H9 (cell line): ENCODE results near the gene CCL17. TPM values are rescaled to one million over a fixed set of nuclear protein-coding genes. Genes with fewer than 3 reads are reported as not detected.
A peak's percentile ranks its signal among the peaks of the same experiment; 100 is the strongest.

ENCODE experiments used
- DNase-seq: peaks from one replicate; pipeline ENCODE4 v3.0.0-alpha.2; 2017
- H2AFZ ChIP-seq: one replicate; pipeline ENCODE4 v1.6.1; 2013; ENCODE audit warnings: mild to moderate bottlenecking, low read length, control low read depth, moderate library complexity
- H2AK5ac ChIP-seq: 2 replicates; pipeline ENCODE4 v1.6.1; 2013; ENCODE audit warnings: low read length, control low read depth, mixed read lengths; ENCODE audit not compliant: insufficient read length
- H2BK120ac ChIP-seq: one replicate; pipeline ENCODE4 v1.6.1; 2013; ENCODE audit warnings: low read depth, mild to moderate bottlenecking, low read length, control low read depth, inconsistent platforms; ENCODE audit not compliant: poor library complexity, severe bottlenecking
- H2BK12ac ChIP-seq: 2 replicates; pipeline ENCODE4 v1.6.1; 2013; ENCODE audit warnings: low read length, control low read depth, mixed read lengths, low read depth; ENCODE audit not compliant: insufficient read length
- H2BK15ac ChIP-seq: 2 replicates; pipeline ENCODE4 v1.6.1; 2013; ENCODE audit warnings: low read depth, low read length, control low read depth
- H2BK20ac ChIP-seq: one replicate; pipeline ENCODE4 v1.6.1; 2013; ENCODE audit warnings: low read depth, mild to moderate bottlenecking, low read length, control low read depth, inconsistent platforms; ENCODE audit not compliant: poor library complexity, severe bottlenecking
- H2BK5ac ChIP-seq: 2 replicates; pipeline ENCODE4 v1.6.1; 2013; ENCODE audit warnings: low read length, control low read depth, mixed read lengths; ENCODE audit not compliant: insufficient read length
- H3K14ac ChIP-seq: 2 replicates; pipeline ENCODE4 v1.6.1; 2013; ENCODE audit warnings: low read length, control low read depth; ENCODE audit not compliant: insufficient read depth
- H3K18ac ChIP-seq: 2 replicates; pipeline ENCODE4 v1.6.1; 2013; ENCODE audit warnings: low read depth, mild to moderate bottlenecking, mixed read lengths, low read length, control low read depth; ENCODE audit not compliant: insufficient read length
- H3K23ac ChIP-seq: 2 replicates; pipeline ENCODE4 v1.6.1; 2013; ENCODE audit warnings: low read length, control low read depth, mixed read lengths, low read depth; ENCODE audit not compliant: insufficient read length
- H3K23me2 ChIP-seq: 2 replicates; pipeline ENCODE4 v1.6.1; 2013; ENCODE audit warnings: low read depth, mild to moderate bottlenecking, mixed read lengths, low read length, control low read depth; ENCODE audit not compliant: insufficient read length, poor library complexity, severe bottlenecking
- H3K27ac ChIP-seq: 2 replicates; pipeline ENCODE4 v1.5.1; 2013; ENCODE audit warnings: low read length, control low read depth, mixed read lengths, low read depth; ENCODE audit not compliant: insufficient read length
- H3K27me3 ChIP-seq: 2 replicates; pipeline ENCODE4 v1.6.1; 2013; ENCODE audit warnings: low read length, control low read depth, inconsistent platforms; ENCODE audit not compliant: insufficient read depth
- H3K4ac ChIP-seq: 2 replicates; pipeline ENCODE4 v1.6.1; 2013; ENCODE audit warnings: low read depth, mild to moderate bottlenecking, control low read depth, inconsistent platforms, low read length, moderate library complexity
- H3K4me1 ChIP-seq: 2 replicates; pipeline ENCODE4 v1.6.1; 2013; ENCODE audit warnings: low read length, control low read depth, inconsistent platforms; ENCODE audit not compliant: insufficient read depth
- H3K4me2 ChIP-seq: 2 replicates; pipeline ENCODE4 v1.6.1; 2013; ENCODE audit warnings: low read length, control low read depth, mixed read lengths; ENCODE audit not compliant: insufficient read length, insufficient read depth
- H3K56ac ChIP-seq: 2 replicates; pipeline ENCODE4 v1.6.1; 2013; ENCODE audit warnings: low read depth, mild to moderate bottlenecking, mixed read lengths, low read length, control low read depth; ENCODE audit not compliant: insufficient read length
- H3K79me1 ChIP-seq: 2 replicates; pipeline ENCODE4 v1.6.1; 2013; ENCODE audit warnings: low read depth, mild to moderate bottlenecking, moderate library complexity, low read length, control low read depth, inconsistent platforms; ENCODE audit not compliant: insufficient read depth, poor library complexity, severe bottlenecking
- H3K79me2 ChIP-seq: 2 replicates; pipeline ENCODE4 v1.6.1; 2013; ENCODE audit warnings: low read length, control low read depth, inconsistent platforms; ENCODE audit not compliant: insufficient read depth
- H3K9ac ChIP-seq: 2 replicates; pipeline ENCODE4 v1.6.1; 2013; ENCODE audit warnings: low read length, control low read depth, mixed read lengths; ENCODE audit not compliant: insufficient read length; ENCODE audit errors: extremely low read depth
- H3K9me3 ChIP-seq: one replicate; pipeline ENCODE4 v1.6.1; 2013; ENCODE audit warnings: low read depth, low read length, inconsistent platforms; ENCODE audit not compliant: control insufficient read depth
- H3T11ph ChIP-seq: one replicate; pipeline ENCODE4 v1.6.1; 2013; ENCODE audit warnings: mild to moderate bottlenecking, low read length, control low read depth, inconsistent platforms
- H4K20me1 ChIP-seq: one replicate; pipeline ENCODE4 v1.6.1; 2013; ENCODE audit not compliant: control insufficient read depth, insufficient read length, insufficient read depth
- H4K5ac ChIP-seq: 2 replicates; pipeline ENCODE4 v1.6.1; 2013; ENCODE audit warnings: low read depth, mild to moderate bottlenecking, mixed read lengths, low read length, control low read depth; ENCODE audit not compliant: insufficient read length
- H4K8ac ChIP-seq: replicated peaks from 2 replicates; pipeline ENCODE4 v1.6.1; 2013; ENCODE audit warnings: low read length, control low read depth, mixed read lengths, low read depth; ENCODE audit not compliant: insufficient read length
- H4K91ac ChIP-seq: 2 replicates; pipeline ENCODE4 v1.6.1; 2013; ENCODE audit warnings: low read depth, mild to moderate bottlenecking, moderate library complexity, mixed read lengths, low read length, control low read depth; ENCODE audit not compliant: insufficient read length
- H3K27ac Mint-ChIP-seq, 3 experiments: 2 replicates in 2 of 3; 3 replicates in 1 of 3; pipeline ENCODE4 v1.8.0; 2020 to 2021; ENCODE audit warnings: mixed read lengths in 3 of 3, mild to moderate bottlenecking in 1 of 3, moderate library complexity in 1 of 3
- H3K27me3 Mint-ChIP-seq: 2 replicates; pipeline ENCODE4 v1.8.0; 2021; ENCODE audit warnings: low read depth, mild to moderate bottlenecking, moderate library complexity, mixed read lengths
- H3K36me3 Mint-ChIP-seq, 3 experiments: 2 replicates in 2 of 3; 3 replicates in 1 of 3; pipeline ENCODE4 v1.8.0; 2020 to 2021; ENCODE audit warnings: low read depth in 3 of 3, mixed read lengths in 3 of 3; ENCODE audit not compliant: insufficient read depth in 1 of 3
- H3K4me1 Mint-ChIP-seq, 2 experiments: 2 replicates each; pipeline ENCODE4 v1.8.0; 2020; ENCODE audit warnings: mixed read lengths in 2 of 2
- H3K4me3 Mint-ChIP-seq, 2 experiments: 2 replicates in 1 of 2; 3 replicates in 1 of 2; pipeline ENCODE4 v1.8.0; 2020 to 2021; ENCODE audit warnings: mild to moderate bottlenecking in 2 of 2, mixed read lengths in 2 of 2, moderate library complexity in 1 of 2
- H3K9me3 Mint-ChIP-seq, 2 experiments: 2 replicates in 1 of 2; 3 replicates in 1 of 2; pipeline ENCODE4 v1.8.0; 2020; ENCODE audit warnings: mild to moderate bottlenecking in 2 of 2, mixed read lengths in 2 of 2, moderate library complexity in 1 of 2
- whole genome bisulfite sequencing: extraction: QIAGEN DNeasy Blood & Tissue Kit; methylation state at CpG from one replicate; pipeline ENCODE4 v1.1.7; 2013; ENCODE audit warnings: missing lambda C conversion rate, low lambda C conversion rate, mixed read lengths; ENCODE audit not compliant: insufficient read length; ENCODE audit errors: extremely low coverage; 5-methylcytosine and 5-hydroxymethylcytosine counted together
- total RNA-seq: library from RNA; stranded (reverse); gene quantifications from 2 replicates; pipeline ENCODE4 v1.2.1, GENCODE V29; 2021
- TF ChIP-seq, protein P1 (sequence below): fragments of 200-600 bp; sonication (generic); conservative IDR thresholded peaks from 3 replicates; pipeline ENCODE4 v1.8.0; 2021; ENCODE audit warnings: antibody characterized with exemption, mild to moderate bottlenecking

The CCL17 gene
- total RNA-seq, 1 experiment from 2014 or later = not detected

DNA sequence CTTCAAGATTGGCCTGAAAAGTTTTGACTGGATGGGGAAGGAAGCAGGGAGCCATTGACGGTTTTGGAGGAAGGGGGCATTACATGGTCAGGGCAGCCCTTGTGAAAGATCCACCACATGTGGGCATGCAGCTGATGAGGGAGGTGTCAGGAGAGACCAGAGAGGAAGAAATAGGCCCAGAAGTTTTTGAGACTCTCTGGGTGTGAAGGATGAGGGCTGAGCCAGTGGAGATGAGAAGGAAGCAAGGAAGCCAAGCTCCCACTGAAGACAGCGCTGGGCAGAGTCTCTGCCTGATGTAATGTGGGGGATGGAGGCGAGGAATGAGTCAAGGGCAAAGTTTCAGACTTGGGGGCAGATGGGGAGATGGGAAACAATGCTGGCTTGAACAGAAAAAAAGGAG, 530 bp downstream of the CCL17 start:
- H3K79me2 ChIP-seq = no peaks in the 10 kb centered on the region
- H3K9ac ChIP-seq = no peak overlapping the region
- H3K4me1 Mint-ChIP-seq = no peaks in the 10 kb centered on the region
- no peaks in the 10 kb centered on the region for H3K27me3 ChIP-seq
- H4K8ac ChIP-seq = no peak overlapping the region
- no peak overlapping the region for H3K23ac ChIP-seq
- no peak overlapping the region; a peak in 1 of 5 replicates for H3K4me3 Mint-ChIP-seq
- no peaks in the 10 kb centered on the region for H3K23me2 ChIP-seq
- H4K20me1 ChIP-seq = no peaks in the 10 kb centered on the region
- no peak overlapping the region for H2BK5ac ChIP-seq
- no peak for DNase-seq
- no peak overlapping the region for H2AK5ac ChIP-seq
- no peak overlapping the region for H3K56ac ChIP-seq
- H2BK20ac ChIP-seq = no peak overlapping the region
- H3K27ac Mint-ChIP-seq = 0 out of 7 replicates have a peak overlapping the region, but pooled peaks of 1 of the 3 experiments have one; percentile 10
- no peaks in the 10 kb centered on the region for H3K9me3 ChIP-seq
- TF ChIP-seq, protein P1, sequence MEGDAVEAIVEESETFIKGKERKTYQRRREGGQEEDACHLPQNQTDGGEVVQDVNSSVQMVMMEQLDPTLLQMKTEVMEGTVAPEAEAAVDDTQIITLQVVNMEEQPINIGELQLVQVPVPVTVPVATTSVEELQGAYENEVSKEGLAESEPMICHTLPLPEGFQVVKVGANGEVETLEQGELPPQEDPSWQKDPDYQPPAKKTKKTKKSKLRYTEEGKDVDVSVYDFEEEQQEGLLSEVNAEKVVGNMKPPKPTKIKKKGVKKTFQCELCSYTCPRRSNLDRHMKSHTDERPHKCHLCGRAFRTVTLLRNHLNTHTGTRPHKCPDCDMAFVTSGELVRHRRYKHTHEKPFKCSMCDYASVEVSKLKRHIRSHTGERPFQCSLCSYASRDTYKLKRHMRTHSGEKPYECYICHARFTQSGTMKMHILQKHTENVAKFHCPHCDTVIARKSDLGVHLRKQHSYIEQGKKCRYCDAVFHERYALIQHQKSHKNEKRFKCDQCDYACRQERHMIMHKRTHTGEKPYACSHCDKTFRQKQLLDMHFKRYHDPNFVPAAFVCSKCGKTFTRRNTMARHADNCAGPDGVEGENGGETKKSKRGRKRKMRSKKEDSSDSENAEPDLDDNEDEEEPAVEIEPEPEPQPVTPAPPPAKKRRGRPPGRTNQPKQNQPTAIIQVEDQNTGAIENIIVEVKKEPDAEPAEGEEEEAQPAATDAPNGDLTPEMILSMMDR = no peak
- H2BK15ac ChIP-seq = no peak overlapping the region
- H3T11ph ChIP-seq = no peak overlapping the region
- H2AFZ ChIP-seq = no peak overlapping the region
- H3K18ac ChIP-seq = no peak overlapping the region
- H3K9me3 Mint-ChIP-seq = no peaks in the 10 kb centered on the region; a peak in 1 of 5 replicates
- no peaks in the 10 kb centered on the region for H3K36me3 Mint-ChIP-seq
- no peak overlapping the region for H2BK120ac ChIP-seq
- H3K79me1 ChIP-seq = no peaks in the 10 kb centered on the region
- H3K4me2 ChIP-seq = no peak overlapping the region
- H3K14ac ChIP-seq = no peak overlapping the region
- H4K91ac ChIP-seq = no peak overlapping the region
- no peak overlapping the region for H3K4ac ChIP-seq
- no peak overlapping the region for H2BK12ac ChIP-seq
- WGBS = no CpG with 5 or more reads among the region's 3 CpGs
- peaks cover 6% of the 10 kb centered on the region for H3K27me3 Mint-ChIP-seq
- no peak overlapping the region for H4K5ac ChIP-seq
- no peak overlapping the region for H3K27ac ChIP-seq
- H3K4me1 ChIP-seq = no peaks in the 10 kb centered on the region
